EL (cell line): ENCODE results near the gene TMUB2.
A peak's percentile ranks its signal among the peaks of the same experiment; 100 is the strongest.
"Not testable (repeated sequence)": the region's sequence is repeated elsewhere in the genome, so short reads cannot be mapped to it uniquely, and the experiment has no call there.

Experiments
- DNase-seq: peaks from one replicate; pipeline ENCODE4 v3.0.0-alpha.2; 2016

TMUB2 gene

GRCh38 chr17:44186307-44187130 is at the start of gene TMUB2:
Gene TMUB2, plus strand, starts transcription at chr17:44186972. Its CDS starts 737 bp downstream, at chr17:44187709.
- DNase-seq, result peak; percentile 99

GRCh38 chr17:44137891-44138709 is 48.7 kb upstream of the TMUB2 start:
- DNase-seq, result peak; percentile 100

GRCh38 chr17:44143921-44144320 is 42.9 kb upstream of the TMUB2 start:
- not testable (repeated sequence) for DNase-seq

- no peak for DNase-seq
These were observed 41.6 kb upstream of the TMUB2 start for GRCh38 chr17:44144966-44145739.

- no peak for DNase-seq
These were observed 40.1 kb upstream of the TMUB2 start for GRCh38 chr17:44146375-44147346.

- no peak for DNase-seq
These were observed 39.0 kb upstream of the TMUB2 start for GRCh38 chr17:44147812-44148211.

GRCh38 chr17:44149066-44149465 is 37.7 kb upstream of the TMUB2 start:
- DNase-seq, result not testable (repeated sequence)

GRCh38 chr17:44149750-44150329 is 36.9 kb upstream of the TMUB2 start:
- DNase-seq, result no peak

GRCh38 chr17:44152875-44153274 is 33.9 kb upstream of the TMUB2 start:
- DNase-seq, result no peak

- DNase-seq, result no peak
These were observed 31.3 kb upstream of the TMUB2 start for GRCh38 chr17:44155488-44155887.

- DNase-seq, result peak; percentile 50
These were observed 27.1 kb upstream of the TMUB2 start for GRCh38 chr17:44159519-44160210.

GRCh38 chr17:44164476-44164875 is 22.3 kb upstream of the TMUB2 start:
- no peak for DNase-seq

- DNase-seq, result no peak
These were observed 19.5 kb upstream of the TMUB2 start for GRCh38 chr17:44167181-44167861.

GRCh38 chr17:44170135-44170498 is 16.7 kb upstream of the TMUB2 start:
- DNase-seq, result no peak

- DNase-seq, result no peak
These were observed 16.1 kb upstream of the TMUB2 start, which contains the start of gene ASB16 for GRCh38 chr17:44170499-44171201. Gene ASB16, plus strand, starts transcription at chr17:44170704. Its CDS starts 86 bp downstream, at chr17:44170790.

- DNase-seq, result no peak
These were observed 14.8 kb upstream of the TMUB2 start for GRCh38 chr17:44171931-44172455.

GRCh38 chr17:44174427-44174826 is 12.3 kb upstream of the TMUB2 start:
- no peak for DNase-seq

- no peak for DNase-seq
These were observed 10.5 kb upstream of the TMUB2 start for GRCh38 chr17:44176257-44176656.
